GM19035 (cell line): ENCODE measurements around the gene TRIM62.

Experiments used
- ATAC-seq: cut with Tn5 transposase; IDR thresholded peaks from one replicate; pipeline ENCODE4 v1.9.1; 2021; ENCODE audit not compliant: unreplicated experiment

TRIM62 gene

DNA sequence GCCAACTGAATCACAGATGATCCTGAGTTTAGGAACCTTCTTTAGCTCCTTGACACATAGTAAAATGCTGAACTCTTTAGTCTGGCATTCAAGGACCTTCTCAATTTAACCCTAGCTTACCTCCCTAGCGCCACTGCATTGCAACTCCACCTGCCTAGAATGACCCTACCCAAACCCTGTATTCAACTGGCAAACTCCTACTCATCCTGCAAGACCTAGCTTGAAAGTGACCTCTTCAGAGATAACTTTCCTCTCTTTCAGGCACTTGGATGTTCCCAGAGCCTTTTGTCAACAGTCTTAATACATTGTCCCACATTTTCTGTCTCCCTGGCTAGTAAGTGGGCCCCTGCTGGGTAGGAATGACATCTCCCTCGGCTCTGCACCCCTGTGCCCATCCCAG, 19.7 kb downstream of the TRIM62 start:
- no peak for ATAC-seq

GRCh38 chr1:33161061-33161681, 20.7 kb downstream of the TRIM62 start:
- no peak for ATAC-seq

- no peak for ATAC-seq
These were observed 22.3 kb downstream of the TRIM62 start for GRCh38 chr1:33159577-33159976.

GRCh38 chr1:33158366-33158765, 23.5 kb downstream of the TRIM62 start:
- ATAC-seq = no peak

DNA sequence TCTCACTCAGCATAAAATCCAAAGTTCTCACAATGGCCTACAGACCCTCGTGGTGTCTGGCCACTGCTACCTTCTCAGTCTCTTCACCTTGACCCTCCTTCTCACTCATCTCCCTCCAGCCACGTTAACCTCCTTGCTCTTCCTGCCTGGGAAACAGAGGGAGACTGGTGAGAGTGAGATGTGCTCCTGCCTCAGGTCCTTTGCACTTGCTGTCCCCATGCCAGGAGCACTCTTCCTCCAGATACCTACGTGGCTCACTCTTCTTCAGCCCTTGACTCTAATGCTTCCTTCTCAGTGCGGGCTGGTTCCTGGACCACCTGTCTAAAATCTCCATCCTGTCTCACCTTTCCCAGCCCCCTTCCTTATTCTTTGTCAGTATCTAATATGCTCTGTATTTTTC, 24.7 kb downstream of the TRIM62 start:
- ATAC-seq = no peak

- ATAC-seq = no peak
These were observed 25.8 kb downstream of the TRIM62 start for GRCh38 chr1:33155877-33156538.

GRCh38 chr1:33153650-33154049, 28.2 kb downstream of the TRIM62 start:
- ATAC-seq = no peak

DNA sequence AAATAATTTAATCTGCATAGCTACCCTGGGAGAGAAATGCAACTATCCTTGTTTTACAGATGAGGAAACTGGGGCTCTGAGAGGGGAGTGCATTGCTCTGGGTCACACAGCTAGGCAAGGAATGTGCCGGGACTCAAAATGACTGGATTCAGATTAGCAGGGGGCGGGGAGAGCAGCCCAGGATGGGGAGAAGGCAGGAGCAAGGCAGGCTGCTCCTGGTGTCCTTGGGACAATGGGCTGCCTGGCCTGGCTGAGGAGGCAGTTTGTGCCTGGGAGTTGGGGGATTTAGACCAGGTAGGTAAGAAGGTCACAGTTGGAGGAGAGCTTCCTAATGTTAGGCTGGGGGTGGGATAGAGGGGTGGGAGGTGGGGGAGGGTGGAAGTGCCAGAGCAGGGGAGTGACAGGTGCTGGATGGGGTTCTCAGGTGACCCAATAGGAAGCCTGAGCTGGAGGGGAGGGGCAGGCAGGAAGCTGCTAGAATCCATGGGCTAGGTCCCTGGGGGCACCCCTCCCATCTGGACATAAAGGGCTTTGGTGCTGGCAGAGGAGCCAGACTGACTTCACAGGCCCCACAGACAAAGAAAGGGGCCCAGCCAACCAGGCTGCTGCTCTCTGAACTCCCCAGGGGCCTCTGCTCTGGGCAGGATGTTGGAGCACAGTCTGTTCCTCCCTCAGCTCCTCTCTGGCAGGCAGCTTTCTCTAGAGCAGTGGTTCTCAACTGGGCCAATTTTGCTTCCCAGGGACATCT, 29.0 kb downstream of the TRIM62 start:
- ATAC-seq = no peak

DNA sequence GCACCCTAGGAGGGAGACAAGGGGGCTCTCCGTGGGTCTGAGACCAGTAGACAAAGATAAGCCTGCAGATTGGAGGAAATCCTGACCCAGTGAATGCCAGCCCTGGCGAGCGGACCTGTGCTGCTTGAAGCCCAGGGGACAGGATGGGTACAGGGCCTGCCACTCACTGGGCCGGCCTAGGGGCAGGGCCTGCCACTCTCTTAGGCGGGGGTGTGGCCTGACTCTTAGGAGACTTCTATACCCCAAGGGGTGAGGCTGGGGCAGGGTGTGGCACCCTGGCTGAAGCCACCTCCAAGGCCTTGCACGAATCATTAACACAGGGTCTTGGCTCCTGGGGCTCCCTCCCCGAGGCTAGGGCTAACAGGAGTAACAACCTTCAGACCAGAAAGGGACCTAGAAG, 30.7 kb downstream of the TRIM62 start:
- ATAC-seq = no peak

DNA sequence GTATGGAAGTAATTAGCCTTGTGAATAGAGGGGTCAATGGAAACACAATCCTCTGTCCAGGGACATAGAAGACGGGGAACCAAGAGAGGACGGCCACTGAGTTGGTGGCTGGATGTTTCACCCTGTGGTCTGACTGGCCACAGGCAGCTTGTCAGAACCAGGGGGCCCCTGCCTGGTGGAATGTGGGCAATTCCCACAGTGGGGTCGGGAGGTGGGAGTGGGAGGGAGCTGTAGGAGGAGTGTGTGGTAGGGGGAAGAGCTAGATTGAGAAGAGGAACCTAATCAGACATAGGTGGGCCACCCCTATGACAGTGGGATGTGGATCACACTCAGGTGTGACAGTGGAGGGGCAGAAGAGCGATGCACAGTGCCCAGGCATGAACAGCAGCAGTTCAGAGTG, 31.3 kb downstream of the TRIM62 start:
- no peak for ATAC-seq

GRCh38 chr1:33149453-33150190, 32.2 kb downstream of the TRIM62 start:
- no peak for ATAC-seq

DNA sequence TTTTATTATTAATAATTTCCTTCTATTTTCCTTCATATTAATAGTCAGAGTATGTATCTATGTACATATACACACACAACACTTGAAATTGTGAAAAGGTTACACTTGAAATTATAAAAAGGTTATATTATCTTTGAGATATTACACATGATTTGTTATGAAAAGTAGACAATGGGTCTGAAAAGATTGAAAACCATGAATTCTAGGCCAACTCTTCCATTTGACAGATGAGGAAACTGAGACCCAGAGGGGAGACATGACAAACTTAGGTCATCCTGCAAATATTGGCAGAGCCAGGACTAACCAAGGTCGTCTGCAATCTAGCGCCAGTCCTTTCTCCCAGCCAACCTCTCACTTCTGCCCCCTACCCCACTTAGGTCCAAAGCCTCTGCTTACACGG, 33.2 kb downstream of the TRIM62 start:
- ATAC-seq = no peak

- ATAC-seq = no peak
These were observed 33.9 kb downstream of the TRIM62 start for GRCh38 chr1:33147997-33148314.

DNA sequence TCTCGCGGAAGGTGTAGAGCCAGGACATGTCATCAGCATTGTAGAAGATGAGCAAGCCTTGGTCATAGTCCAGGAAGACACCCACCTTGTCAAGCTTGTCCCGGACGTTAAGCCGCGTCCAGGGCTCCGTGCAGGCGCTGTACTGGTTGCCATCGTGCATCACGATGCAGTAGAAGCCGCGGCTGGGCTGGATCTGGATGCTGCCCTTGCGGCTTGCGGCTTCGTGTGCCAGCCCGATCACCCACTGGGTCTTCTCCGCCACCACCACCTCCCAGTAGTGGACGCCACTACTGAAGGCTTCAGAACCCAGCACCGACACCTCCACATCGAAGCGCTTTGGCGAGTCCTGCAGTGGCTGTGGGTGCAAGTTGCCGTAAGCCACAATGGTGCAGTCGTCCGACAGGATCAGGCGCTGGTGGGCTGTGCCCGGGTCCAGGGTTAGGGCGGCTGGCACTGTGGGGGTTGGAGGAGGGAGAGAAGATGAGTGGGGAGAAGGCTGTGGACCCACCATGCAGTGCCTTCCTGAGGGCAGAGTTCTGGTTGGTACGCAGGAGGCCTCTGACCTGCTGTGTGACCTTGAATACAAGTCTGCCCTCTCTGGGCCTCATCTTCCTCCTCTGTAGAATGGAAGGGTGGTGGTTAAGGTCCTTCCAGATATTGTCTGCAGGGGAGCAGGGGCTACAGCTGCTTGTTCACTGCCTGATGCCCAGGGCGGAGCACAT, 34.4 kb downstream of the TRIM62 start:
- no peak for ATAC-seq

DNA sequence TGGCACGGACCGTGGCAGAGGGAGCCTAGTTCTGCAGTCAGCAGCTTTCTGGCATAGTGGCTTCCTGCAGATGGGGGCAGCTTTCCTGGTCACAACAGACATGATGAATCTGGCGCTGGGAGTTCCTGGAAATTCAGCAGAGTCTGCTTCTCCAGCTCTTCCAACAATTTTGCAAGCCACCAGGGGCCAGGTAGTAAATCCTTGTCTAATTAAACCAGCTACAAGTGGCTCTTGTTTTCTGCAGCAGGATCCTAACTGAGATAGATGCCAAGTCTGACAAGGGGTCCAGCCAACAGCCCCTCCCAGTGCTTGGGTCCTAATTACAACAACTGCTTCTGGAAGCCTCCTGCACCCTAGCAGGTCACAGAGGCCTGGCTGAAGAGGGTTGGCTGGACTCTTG, 35.8 kb downstream of the TRIM62 start:
- no peak for ATAC-seq

DNA sequence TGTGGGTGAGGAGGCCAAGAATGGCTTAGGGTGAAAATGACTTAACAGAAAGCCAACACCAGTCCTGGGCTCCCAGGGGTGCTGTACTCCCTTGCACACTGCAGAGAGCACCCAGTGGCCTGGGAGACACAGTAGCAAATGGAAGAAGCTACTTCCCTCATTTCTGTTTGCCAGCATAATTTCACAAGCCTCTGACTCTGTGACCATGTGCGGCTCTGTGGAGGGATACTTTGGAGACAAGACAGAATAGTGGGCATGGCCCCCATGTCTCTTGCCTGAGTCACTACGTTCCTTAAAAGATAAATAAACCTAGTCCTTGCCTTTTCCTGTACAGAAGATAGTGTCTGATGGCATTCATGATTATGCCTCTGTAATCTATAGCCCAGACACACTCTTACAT, 38.1 kb downstream of the TRIM62 start:
- no peak for ATAC-seq

DNA sequence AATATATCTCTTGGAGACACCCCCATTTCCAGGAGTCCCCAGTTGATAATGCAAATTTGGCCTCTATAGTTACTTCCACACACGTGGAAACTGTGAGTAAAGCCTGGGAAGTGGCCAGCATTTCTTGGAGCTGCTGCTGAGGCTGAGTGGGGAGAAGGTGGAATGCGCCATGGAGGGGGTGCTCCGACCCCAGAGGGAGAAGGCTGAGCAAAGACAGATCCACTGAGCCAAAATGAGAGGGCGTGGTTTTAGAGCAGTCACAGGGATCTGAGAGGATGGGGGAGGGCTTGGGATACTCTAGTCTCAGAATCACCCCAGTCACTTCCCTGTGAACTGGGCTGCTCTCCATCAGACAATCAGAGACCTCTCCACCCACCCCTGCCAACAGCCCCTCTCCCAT, 38.7 kb downstream of the TRIM62 start:
- no peak for ATAC-seq

- no peak for ATAC-seq
These were observed 39.3 kb downstream of the TRIM62 start for GRCh38 chr1:33142483-33143064.

DNA sequence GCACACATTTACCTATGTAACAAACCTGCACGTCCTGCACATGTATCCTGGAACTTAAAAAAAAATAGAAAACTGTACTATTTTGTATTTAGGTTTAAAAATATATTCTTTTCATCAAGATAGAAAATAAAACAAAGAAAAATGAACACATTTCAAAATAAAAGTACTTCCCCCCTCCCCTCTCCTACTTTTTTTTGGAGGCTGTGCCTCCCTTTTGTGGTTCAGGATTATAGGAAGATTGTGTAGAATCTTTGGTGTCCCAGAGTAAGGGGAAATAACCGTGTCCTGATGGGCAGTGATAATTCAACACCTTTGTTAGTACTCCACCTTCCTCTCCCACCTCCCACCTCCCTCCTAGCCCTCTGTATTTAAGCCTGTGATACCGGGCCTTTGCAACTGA, 40.1 kb downstream of the TRIM62 start:
- ATAC-seq = no peak

- ATAC-seq = no peak
These were observed 40.6 kb downstream of the TRIM62 start for GRCh38 chr1:33141216-33141615.
